Heart right ventricle (tissue), 16 donors: ENCODE data around the gene RHOV. TPM values are rescaled to one million over a fixed set of nuclear protein-coding genes. Genes with fewer than 3 reads are reported as not detected.

ENCODE experiments used
- ATAC-seq, 8 donors: fragments of 200-7000 bp; cut with Tn5 transposase; one replicate each; pipeline ENCODE4 v1.9.1; 2020; ENCODE audit warnings: mild to moderate bottlenecking in 8 of 8, moderate library complexity in 8 of 8, moderate number of reproducible peaks in 1 of 8
- DNase-seq, 2 donors: peaks; one replicate each; pipeline ENCODE4 v3.0.0-alpha.2; 2020
- H3K27ac ChIP-seq, 10 donors: fragments of 200-600 bp; sonication (generic) in 2 of 10; one replicate each; pipeline versions ENCODE4 v1.5.0 to v1.8.0; 2020 to 2022; ENCODE audit warnings: mild to moderate bottlenecking in 3 of 10
- H3K27me3 ChIP-seq, 7 donors: fragments of 200-600 bp; one replicate each; pipeline ENCODE4 v1.8.0; 2021 to 2022; ENCODE audit warnings: mild to moderate bottlenecking in 2 of 7
- H3K36me3 ChIP-seq, 9 donors: fragments of 200-600 bp; sonication (generic) in 1 of 9; one replicate each; pipeline versions ENCODE4 v1.5.0 to v1.8.0; 2020 to 2022; ENCODE audit warnings: mild to moderate bottlenecking in 2 of 9
- H3K4me1 ChIP-seq, 9 donors: fragments of 200-600 bp; sonication (generic) in 1 of 9; one replicate each; pipeline versions ENCODE4 v1.5.0 to v1.8.0; 2020 to 2022; ENCODE audit warnings: mild to moderate bottlenecking in 4 of 9
- H3K4me3 ChIP-seq, 10 donors: fragments of 200-600 bp; sonication (generic) in 2 of 10; one replicate each; pipeline versions ENCODE4 v1.5.0 to v1.8.0; 2020 to 2022; ENCODE audit warnings: mild to moderate bottlenecking in 7 of 10, moderate library complexity in 2 of 10
- H3K9me3 ChIP-seq, 11 donors: fragments of 200-600 bp in 10 of 11; sonication (generic) in 2 of 11; one replicate each; pipeline versions ENCODE4 v1.5.0 to v1.8.0; 2013 to 2022; ENCODE audit warnings: mild to moderate bottlenecking in 2 of 11, control low read depth in 1 of 11, moderate library complexity in 1 of 11
- WGBS, 2 donors: extraction: QIAGEN DNeasy Blood & Tissue Kit; methylation state at CpG; one replicate each; pipeline ENCODE4 v1.1.7; 2013; ENCODE audit warnings: inconsistent platforms in 1 of 2; 5-methylcytosine and 5-hydroxymethylcytosine counted together
- intact Hi-C, 10 donors: fragments of 100-400 bp; cut with DNase I; formaldehyde crosslinking; loops; one replicate each; pipeline versions ENCODE4 v1.11.1 to v1.14.2; 2022
- polyA plus RNA-seq, 2 donors: library from polyadenylated mRNA; stranded (reverse); fragments of 200-250 nt; gene quantifications; one replicate each; pipeline ENCODE4 v1.2.3, GENCODE V29; 2013
- total RNA-seq, 10 donors: library from RNA; stranded (reverse); fragmentation: NEBNext Ultra II Directional in 3 of 10; extraction: Animal tissue kit (Norgen Biotek cat#: 25700) in 3 of 10; gene quantifications; one replicate each; pipeline versions ENCODE4 v1.2.1 to v1.2.4, GENCODE V29; 2021 to 2023
- TF ChIP-seq, protein P1 (sequence below), 9 donors: fragments of 200-600 bp; sonication (generic) in 2 of 9; IDR thresholded peaks; one replicate each; pipeline versions ENCODE4 v1.5.0 to v1.8.0; 2021 to 2022; ENCODE audit warnings: antibody characterized with exemption in 9 of 9, mild to moderate bottlenecking in 5 of 9, moderate library complexity in 1 of 9
- donor health status: Arrhythmogenic right ventricular cardiomyopathy.
- donor health status: ischemic (EF 13 %, LVEDD 7.1; RV severe dilation, severe dysfunction).
- donor health status: healthy with polysubstance abuse.
- donor health status: DM: no; HTN: yes; CAD: no.
- donor health status: DM: no; HTN: no; CAD: no.
- donor health status: ischemic (EF 25% LVEDD 6.9; RV normal size, moderate dysfunction).
- donor health status: ischemic (EF 25% LVEDD 5.7; RV mildly dilated, moderate dysfunction).
- donor health status: healthy.
- donor health status: DM: yes; HTN: yes; CAD: no.
- donor health status: Ischemic cardiomyopathy.
- donor health status: ischemic (EF 35%, LVEDD 5.7; RV mildly dilated, moderate dysfunction).
- donor health status: nonischemic (EF 11% LVEDD 7.7; RV severe dilation, severe dysfunction).
- donor health status: DM: yes; HTN: yes; CAD: no.
- donor health status: PGD.
- donor health status: ischemic (EF 29% LVEDD 5.4; RV normal size, mild dysfunction).
- donor health status: nonischemic (EF 23%, LVEDD 6.1; RV moderate dilation, normal function).

RHOV gene
- total and polyA plus RNA-seq, 12 donors, result 0.03 TPM; not detected in 11

DNA sequence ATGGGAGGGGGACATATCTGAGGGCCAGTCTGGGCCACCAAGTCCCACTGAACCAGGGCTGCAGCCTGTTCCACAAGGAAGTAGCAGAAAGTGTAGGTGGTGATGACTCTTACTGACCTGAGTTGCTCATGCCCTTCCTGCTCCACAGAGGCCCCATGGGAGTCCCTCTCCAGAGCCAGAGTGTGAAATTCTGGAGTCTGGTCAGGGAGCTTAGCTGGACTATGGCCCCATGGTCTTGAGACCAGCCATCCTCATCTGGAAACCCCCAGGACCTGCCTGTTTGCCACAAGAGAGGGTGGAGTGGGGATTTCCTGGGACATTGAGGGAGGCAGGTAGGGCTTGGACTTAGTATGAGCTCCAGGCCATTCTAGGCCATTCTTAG, 27.2 kb downstream of the RHOV start:
- no peaks in the 10 kb centered on the region for H3K36me3 ChIP-seq
- H3K27me3 ChIP-seq, result peaks cover 9 to 43% (median 35%) of the 10 kb centered on the region in 7 donors
- intact Hi-C loops, result no loop called here
- ATAC-seq, result no peak
- H3K4me1 ChIP-seq, result peaks cover 10 to 41% (median 13%) of the 10 kb centered on the region in 9 donors
- no peaks in the 10 kb centered on the region for H3K9me3 ChIP-seq
- no peak overlapping the region for H3K4me3 ChIP-seq
- no peak for DNase-seq
- TF ChIP-seq, protein P1, sequence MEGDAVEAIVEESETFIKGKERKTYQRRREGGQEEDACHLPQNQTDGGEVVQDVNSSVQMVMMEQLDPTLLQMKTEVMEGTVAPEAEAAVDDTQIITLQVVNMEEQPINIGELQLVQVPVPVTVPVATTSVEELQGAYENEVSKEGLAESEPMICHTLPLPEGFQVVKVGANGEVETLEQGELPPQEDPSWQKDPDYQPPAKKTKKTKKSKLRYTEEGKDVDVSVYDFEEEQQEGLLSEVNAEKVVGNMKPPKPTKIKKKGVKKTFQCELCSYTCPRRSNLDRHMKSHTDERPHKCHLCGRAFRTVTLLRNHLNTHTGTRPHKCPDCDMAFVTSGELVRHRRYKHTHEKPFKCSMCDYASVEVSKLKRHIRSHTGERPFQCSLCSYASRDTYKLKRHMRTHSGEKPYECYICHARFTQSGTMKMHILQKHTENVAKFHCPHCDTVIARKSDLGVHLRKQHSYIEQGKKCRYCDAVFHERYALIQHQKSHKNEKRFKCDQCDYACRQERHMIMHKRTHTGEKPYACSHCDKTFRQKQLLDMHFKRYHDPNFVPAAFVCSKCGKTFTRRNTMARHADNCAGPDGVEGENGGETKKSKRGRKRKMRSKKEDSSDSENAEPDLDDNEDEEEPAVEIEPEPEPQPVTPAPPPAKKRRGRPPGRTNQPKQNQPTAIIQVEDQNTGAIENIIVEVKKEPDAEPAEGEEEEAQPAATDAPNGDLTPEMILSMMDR (IDR thresholded peaks at IDR 0.05), result no peak
- peak overlapping the region in 2 of 10 donors; percentile 22 to 62 for H3K27ac ChIP-seq

DNA sequence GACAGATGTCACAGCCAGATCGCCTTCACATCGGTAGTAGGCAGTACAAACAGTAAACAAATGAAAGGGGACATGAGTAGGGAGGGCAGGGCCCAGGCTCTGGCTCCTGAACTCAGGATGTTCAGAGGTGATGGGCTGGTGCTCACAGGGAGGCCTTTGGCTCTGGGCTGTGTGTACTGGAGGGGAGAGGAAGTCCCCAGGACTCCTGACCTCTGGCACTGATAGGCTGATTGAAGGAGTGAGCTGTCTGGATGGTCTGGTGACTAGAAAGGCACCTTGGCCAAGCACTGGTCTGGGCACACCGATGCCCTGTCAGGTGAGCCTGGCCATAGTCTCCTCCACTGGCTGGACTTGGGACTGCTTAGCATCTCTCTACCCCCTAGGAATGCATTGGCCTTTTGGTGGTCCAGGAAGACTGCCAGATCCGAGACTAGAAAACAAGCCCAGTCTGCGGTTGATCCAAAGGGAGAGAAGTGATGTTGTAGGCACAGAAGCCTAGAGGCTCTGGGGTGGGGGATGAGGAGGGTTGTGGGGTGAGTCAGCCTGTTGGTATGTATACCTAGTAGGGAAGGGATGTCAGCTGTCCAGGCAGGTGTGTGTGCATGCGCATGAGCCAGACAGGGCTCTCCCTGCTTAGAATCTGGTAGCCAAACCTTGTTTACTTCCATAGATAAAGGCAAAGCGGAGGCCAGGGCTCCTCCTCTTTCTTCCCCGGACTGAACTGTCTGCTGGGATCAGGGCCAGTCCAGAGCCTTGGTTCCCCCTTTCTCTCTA, 28.3 kb downstream of the RHOV start:
- ATAC-seq (no peak), DNase-seq (no peak)
- Histone ChIP-seq H3K4me1 (peaks cover 10 to 41% (median 13%) of the 10 kb centered on the region in 9 donors), H3K27ac (no peak overlapping the region), H3K9me3 (no peaks in the 10 kb centered on the region), H3K27me3 (peaks cover 9 to 43% (median 35%) of the 10 kb centered on the region in 7 donors), H3K4me3 (peak overlapping the region in 1 of 10 donors; percentile 61), H3K36me3 (no peaks in the 10 kb centered on the region)
- WGBS, 2 donors, result 87 to 92% methylated on average over 8 of the region's 8 CpGs
- TF ChIP-seq, protein P1 (IDR thresholded peaks at IDR 0.05), result no peak
- intact Hi-C loops, result no loop called here

DNA sequence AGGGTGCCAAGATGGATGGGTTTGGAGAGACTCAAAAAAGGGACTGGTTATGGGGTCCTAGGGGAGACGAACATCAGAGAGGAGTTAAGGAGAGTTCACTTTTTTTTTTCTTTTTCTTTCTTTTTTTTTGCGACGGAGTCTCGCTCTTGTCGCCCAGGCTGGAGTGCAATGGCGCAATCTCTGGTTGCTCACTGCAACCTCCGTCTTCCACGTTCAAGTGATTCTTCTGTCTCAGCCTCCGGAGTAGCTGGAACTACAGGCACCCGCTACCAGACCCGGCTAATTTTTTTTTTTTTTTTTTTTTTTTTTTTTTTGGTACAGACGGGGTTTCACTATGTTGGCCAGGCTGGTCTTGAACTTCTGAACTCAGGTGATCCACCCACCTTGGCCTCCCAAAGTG, 29.0 kb downstream of the RHOV start:
- no peaks in the 10 kb centered on the region for H3K36me3 ChIP-seq
- H3K27ac ChIP-seq, result no peak overlapping the region
- TF ChIP-seq, protein P1 (IDR thresholded peaks at IDR 0.05), result no peak
- H3K4me3 ChIP-seq, result peak overlapping the region in 8 of 10 donors; percentile 37 to 65 (median 54)
- no peak for ATAC-seq
- no peaks in the 10 kb centered on the region for H3K9me3 ChIP-seq
- H3K27me3 ChIP-seq, result peaks cover 9 to 43% (median 35%) of the 10 kb centered on the region in 7 donors
- intact Hi-C loops, result no loop called here
- peaks cover 10 to 41% (median 13%) of the 10 kb centered on the region in 9 donors for H3K4me1 ChIP-seq
- WGBS, 2 donors, result 54 to 55% methylated on average over 12 of the region's 12 CpGs
- DNase-seq, result no peak

DNA sequence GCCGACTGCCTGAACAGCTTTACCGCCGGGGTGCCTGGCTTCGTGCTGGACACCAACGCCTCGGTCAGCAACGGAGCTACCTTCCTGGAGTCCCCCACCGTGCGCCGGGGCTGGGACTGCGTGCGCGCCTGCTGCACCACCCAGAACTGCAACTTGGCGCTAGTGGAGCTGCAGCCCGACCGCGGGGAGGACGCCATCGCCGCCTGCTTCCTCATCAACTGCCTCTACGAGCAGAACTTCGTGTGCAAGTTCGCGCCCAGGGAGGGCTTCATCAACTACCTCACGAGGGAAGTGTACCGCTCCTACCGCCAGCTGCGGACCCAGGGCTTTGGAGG, 29.4 kb downstream of the RHOV start:
- ATAC-seq (peak in 4 of 8 donors; percentile 8 to 31 (median 16)), DNase-seq (peak in 1 of 2 donors; percentile 27)
- TF ChIP-seq, protein P1 (IDR thresholded peaks at IDR 0.05), result no peak
- no peaks in the 10 kb centered on the region for H3K9me3 ChIP-seq
- no peaks in the 10 kb centered on the region for H3K36me3 ChIP-seq
- peaks cover 10 to 41% (median 13%) of the 10 kb centered on the region in 9 donors for H3K4me1 ChIP-seq
- no peak overlapping the region for H3K27ac ChIP-seq
- H3K27me3 ChIP-seq, result peaks cover 9 to 43% (median 35%) of the 10 kb centered on the region in 7 donors
- 3% methylated on average over 28 of the region's 28 CpGs for WGBS, 2 donors
- intact Hi-C loops, result no loop called here
- H3K4me3 ChIP-seq, result peak overlapping the region; percentile 25 to 65 (median 50)
